Panc1 (cell line): ENCODE measurements around the gene GNL2. TPM values are rescaled to one million over a fixed set of nuclear protein-coding genes. Genes with fewer than 3 reads are reported as not detected.

Source experiments
- ATAC-seq: fragments of 200-7000 bp; cut with Tn5 transposase; 2 replicates; pipeline ENCODE4 v1.9.1; 2020; ENCODE audit warnings: mild to moderate bottlenecking, moderate library complexity
- BruUV-seq: library from RNA; stranded (reverse); fragments of 400-500 nt; replicated peaks from 2 replicates; lab custom pipeline; 2021; lab: Mats Ljungman, UMichigan
- CTCF ChIA-PET: fragments of 300-600 bp; sonication (Branson Sonifier 250); formaldehyde crosslinking; loops from one replicate; lab custom pipeline; 2022; ENCODE audit warnings: antibody characterized with exemption; lab: Charles Lee
- POLR2A ChIA-PET: fragments of 300-600 bp; sonication (Branson Sonifier 250); formaldehyde crosslinking; loops from one replicate; lab custom pipeline; 2022; ENCODE audit warnings: antibody characterized with exemption; lab: Charles Lee
- DNase-seq: peaks from one replicate; pipeline ENCODE4 v3.0.0-alpha.2; 2010; ENCODE audit warnings: low read depth, low spot score
- H3K27ac ChIP-seq: 2 replicates; pipeline ENCODE4 v1.5.1; 2011; ENCODE audit warnings: mild to moderate bottlenecking, low read length, inconsistent platforms
- H3K27me3 ChIP-seq: fragments of 200-500 bp; sonication (Bioruptor generic); 2 replicates; pipeline ENCODE4 v1.6.0; 2014; ENCODE audit warnings: low read length, inconsistent platforms; ENCODE audit not compliant: control insufficient read depth, insufficient read depth
- H3K36me3 ChIP-seq: fragments of 200-500 bp; sonication (Bioruptor generic); 2 replicates; pipeline ENCODE4 v1.5.1; 2014; ENCODE audit warnings: inconsistent platforms, mild to moderate bottlenecking, low read length, moderate library complexity; ENCODE audit not compliant: control insufficient read depth, insufficient read depth
- H3K4me1 ChIP-seq: 2 replicates; pipeline ENCODE4 v1.5.1; 2011; ENCODE audit warnings: inconsistent platforms, mild to moderate bottlenecking, low read length, moderate library complexity; ENCODE audit not compliant: control insufficient read depth, insufficient read depth
- H3K4me3 ChIP-seq, 2 experiments: 2 replicates each; pipeline ENCODE4 v1.5.1; 2011 to 2012; ENCODE audit warnings: low read depth in 2 of 2, low read length in 2 of 2, mild to moderate bottlenecking in 2 of 2, inconsistent platforms in 1 of 2, moderate library complexity in 1 of 2
- H3K9me3 ChIP-seq: fragments of 200-500 bp; sonication (Bioruptor generic); 2 replicates; pipeline ENCODE4 v1.5.1; 2014; ENCODE audit warnings: low read depth, mild to moderate bottlenecking, inconsistent platforms, low read length, moderate library complexity; ENCODE audit not compliant: control insufficient read depth, insufficient read depth
- CTCF ChIP-seq: fragments of 450-650 bp; IDR thresholded peaks from 2 replicates; pipeline ENCODE4 v1.5.1; 2017; ENCODE audit warnings: mild to moderate bottlenecking
- POLR2AphosphoS5 ChIP-seq: IDR thresholded peaks from 2 replicates; pipeline ENCODE4 v1.6.1; 2012; ENCODE audit warnings: mild to moderate bottlenecking, low read depth, low read length, moderate library complexity
- REST ChIP-seq, 2 experiments: IDR thresholded peaks; 2 replicates each; pipeline ENCODE4 v1.6.1; 2011 to 2012; ENCODE audit warnings: low read depth in 2 of 2, control low read depth in 1 of 2, low read length in 1 of 2, mild to moderate bottlenecking in 1 of 2, moderate library complexity in 1 of 2; ENCODE audit not compliant: insufficient read depth in 1 of 2
- SIN3A ChIP-seq: IDR thresholded peaks from 2 replicates; pipeline ENCODE4 v1.6.1; 2012; ENCODE audit warnings: low read depth, mild to moderate bottlenecking, low read length, moderate library complexity, borderline replicate concordance; ENCODE audit not compliant: insufficient read depth
- TCF7L2 ChIP-seq: IDR thresholded peaks from 2 replicates; pipeline ENCODE4 v1.6.1; 2011; ENCODE audit warnings: mild to moderate bottlenecking, low read depth, low read length, inconsistent platforms
- in situ Hi-C: cut with HindIII; loops from 2 replicates; pipeline ENCODE4 v1.10.0; 2016; ENCODE audit warnings: low sequenced_read_pairs, low pct_unique_long_range_greater_than_20kb
- intact Hi-C: fragments of 100-400 bp; cut with micrococcal nuclease; formaldehyde crosslinking; loops from one replicate; pipeline ENCODE4 v1.10.0; 2022; ENCODE audit not compliant: unreplicated experiment
- total RNA-seq: library from RNA; stranded (reverse); gene quantifications from one replicate; pipeline ENCODE4 v1.2.1, GENCODE V29; 2021; ENCODE audit not compliant: unreplicated experiment

Gene GNL2
- total RNA-seq, 1 experiment from 2014 or later, result 73.4 TPM

GRCh38 chr1:37620707-37621106 is 25.0 kb upstream of the GNL2 start:
- CTCF ChIA-PET, result no interaction called here
- DNase-seq (no peak), ATAC-seq (no peak)
- in situ Hi-C loops, result no loop called here
- no TSS peak for BruUV-seq
- Histone ChIP-seq H3K4me1 (no peaks in the 10 kb centered on the region), H3K9me3 (no peaks in the 10 kb centered on the region), H3K36me3 (no peaks in the 10 kb centered on the region), H3K27ac (no peak overlapping the region), H3K27me3 (peaks cover 13% of the 10 kb centered on the region), H3K4me3 (no peak overlapping the region)
- POLR2A ChIA-PET, result no interaction called here
- TF ChIP-seq POLR2AphosphoS5 (no peak), SIN3A (no peak), REST (IDR thresholded peaks at IDR 0.05; ENCODE audit: insufficient read depth in 1 of 2, low read depth in 2 of 2, low read length in 1 of 2) (no peak)
- intact Hi-C loops, result no loop called here

GRCh38 chr1:37616330-37616729 is 20.6 kb upstream of the GNL2 start:
- CTCF ChIA-PET, result no interaction called here
- TF ChIP-seq POLR2AphosphoS5, result no peak
- no peak for TF ChIP-seq CTCF
- no peak for TF ChIP-seq SIN3A
- TF ChIP-seq TCF7L2, result no peak
- TF ChIP-seq REST (IDR thresholded peaks at IDR 0.05; ENCODE audit: insufficient read depth in 1 of 2, low read depth in 2 of 2, low read length in 1 of 2), result no peak
- in situ Hi-C loops, result no loop called here

More at GRCh38 chr1:37616330-37616729, 20.6 kb upstream of the GNL2 start:
- no peaks in the 10 kb centered on the region for H3K4me1 ChIP-seq
- BruUV-seq, result no TSS peak
- H3K27me3 ChIP-seq, result peaks cover 12% of the 10 kb centered on the region
- no peaks in the 10 kb centered on the region for H3K36me3 ChIP-seq
- no peak overlapping the region for H3K27ac ChIP-seq
- POLR2A ChIA-PET, result no interaction called here
- intact Hi-C loops, result no loop called here
- H3K4me3 ChIP-seq, result no peak overlapping the region
- no peaks in the 10 kb centered on the region for H3K9me3 ChIP-seq
- no peak for ATAC-seq
- no peak for DNase-seq
